Endothelial cell of umbilical vein (primary cell): ENCODE data around the gene SLC12A4. TPM values are rescaled to one million over a fixed set of nuclear protein-coding genes. Genes with fewer than 3 reads are reported as not detected.

Experiments used
- BruUV-seq: library from RNA; stranded (reverse); fragments of 400-500 nt; replicated peaks from 2 replicates; lab custom pipeline; 2021; lab: Mats Ljungman, UMichigan
- CTCF ChIA-PET: fragments of 300-600, 350-600 bp; sonication (Branson Sonifier 250); formaldehyde crosslinking; loops from one replicate; lab custom pipeline; 2021; ENCODE audit warnings: antibody characterized with exemption, inconsistent platforms; lab: Charles Lee
- POLR2A ChIA-PET: fragments of 300-600, 350-600 bp; sonication (Branson Sonifier 250); formaldehyde crosslinking; loops from one replicate; lab custom pipeline; 2021; ENCODE audit warnings: antibody characterized with exemption, inconsistent platforms; lab: Charles Lee
- DNase-seq: peaks from one replicate; pipeline ENCODE4 v3.0.0-alpha.2; 2011; ENCODE audit warnings: low read depth, low spot score
- FAIRE-seq: peaks from 2 replicates; lab custom pipeline; 2011; peaks lifted over from hg19 to GRCh38; lab: Jason Lieb, UNC
- H2AFZ ChIP-seq: 2 replicates; pipeline ENCODE4 v1.6.0; 2012; ENCODE audit warnings: low read depth, low read length, control low read depth, inconsistent platforms
- H3K27ac ChIP-seq: 2 replicates; pipeline ENCODE4 v1.5.1; 2011; ENCODE audit warnings: low read depth, mild to moderate bottlenecking, control low read depth, low read length, moderate library complexity; ENCODE audit not compliant: insufficient read depth
- H3K27me3 ChIP-seq, 2 experiments: 2 replicates each; pipeline versions ENCODE4 v1.6.0 to v1.6.1; 2011; ENCODE audit warnings: low read length in 2 of 2, mixed read lengths in 1 of 2; ENCODE audit not compliant: control insufficient read depth in 2 of 2, insufficient read depth in 2 of 2
- H3K36me3 ChIP-seq, 2 experiments: 2 replicates in 1 of 2; 3 replicates in 1 of 2; pipeline ENCODE4 v1.5.1; 2011; ENCODE audit warnings: low read length in 2 of 2, mild to moderate bottlenecking in 1 of 2, moderate library complexity in 1 of 2; ENCODE audit not compliant: control insufficient read depth in 2 of 2, insufficient read depth in 2 of 2; ENCODE audit errors: extremely low read depth in 1 of 2
- H3K4me1 ChIP-seq: 3 replicates; pipeline ENCODE4 v1.5.1; 2011; ENCODE audit warnings: mild to moderate bottlenecking, low read length; ENCODE audit not compliant: control insufficient read depth, insufficient read depth; ENCODE audit errors: extremely low read depth
- H3K4me2 ChIP-seq: 2 replicates; pipeline ENCODE4 v1.6.1; 2011; ENCODE audit warnings: low read length, control low read depth, mixed read lengths; ENCODE audit not compliant: insufficient read depth
- H3K4me3 ChIP-seq, 3 experiments: fragments of 200-600 bp in 1 of 3; sonication (generic), shearing (Covaris generic) in 1 of 3; replicated peaks in 1 of 3; 2 replicates each; pipeline ENCODE4 v1.5.1; 2011 to 2016; ENCODE audit warnings: control low read depth in 3 of 3, low read length in 3 of 3, mild to moderate bottlenecking in 2 of 3, inconsistent platforms in 1 of 3, low read depth in 1 of 3, moderate library complexity in 1 of 3; ENCODE audit not compliant: insufficient read depth in 1 of 3
- H3K79me2 ChIP-seq: 2 replicates; pipeline ENCODE4 v1.6.0; 2012; ENCODE audit warnings: low read length, inconsistent platforms; ENCODE audit not compliant: control insufficient read depth, insufficient read depth
- H3K9ac ChIP-seq: replicated peaks from 2 replicates; pipeline ENCODE3; 2011; ENCODE audit warnings: low read length, control low read depth; ENCODE audit not compliant: insufficient read depth; ENCODE audit errors: extremely low read depth
- H3K9me1 ChIP-seq: replicated peaks from 3 replicates; pipeline ENCODE4 v1.6.0; 2011; ENCODE audit warnings: mild to moderate bottlenecking, low read length; ENCODE audit not compliant: control insufficient read depth, insufficient read depth; ENCODE audit errors: extremely low read depth
- H3K9me3 ChIP-seq: replicated peaks from 2 replicates; pipeline ENCODE4 v1.5.1; 2012; ENCODE audit warnings: low read length, inconsistent platforms; ENCODE audit not compliant: control insufficient read depth, insufficient read depth
- H4K20me1 ChIP-seq: replicated peaks from 2 replicates; pipeline ENCODE3; 2011; ENCODE audit warnings: mild to moderate bottlenecking, low read length; ENCODE audit not compliant: control insufficient read depth, insufficient read depth; ENCODE audit errors: extremely low read depth
- CTCF ChIP-seq, 2 donors: IDR thresholded peaks; 1 replicate in 1 of 2; 2 replicates in 1 of 2; pipeline ENCODE4 v1.5.1; 2011; ENCODE audit warnings: low read length in 2 of 2, mild to moderate bottlenecking in 2 of 2, moderate library complexity in 2 of 2, control low read depth in 1 of 2, inconsistent platforms in 1 of 2, low read depth in 1 of 2; ENCODE audit not compliant: insufficient read depth in 1 of 2; ENCODE audit errors: extremely low read depth in 1 of 2
- EZH2 ChIP-seq: IDR thresholded peaks from 2 replicates; pipeline ENCODE4 v1.6.1; 2012; ENCODE audit warnings: borderline replicate concordance, low read depth, mild to moderate bottlenecking, moderate library complexity, low read length, inconsistent platforms; ENCODE audit not compliant: severe bottlenecking
- GATA2 ChIP-seq: IDR thresholded peaks from 2 replicates; pipeline ENCODE4 v1.7.0; 2011; ENCODE audit warnings: low read depth, mild to moderate bottlenecking, moderate library complexity, mixed read lengths, low read length; ENCODE audit not compliant: insufficient read length, insufficient read depth
- JUN ChIP-seq: IDR thresholded peaks from 2 replicates; pipeline ENCODE4 v1.6.1; 2011; ENCODE audit warnings: borderline replicate concordance, low read depth; ENCODE audit not compliant: insufficient read length, insufficient read depth
- MAX ChIP-seq: IDR thresholded peaks from 2 replicates; pipeline ENCODE4 v1.6.1; 2011; ENCODE audit not compliant: insufficient read depth, insufficient read length
- MYC ChIP-seq: IDR thresholded peaks from one replicate; pipeline ENCODE4 v1.6.1; 2011; ENCODE audit warnings: mild to moderate bottlenecking, low read depth, low read length
- POLR2A ChIP-seq: IDR thresholded peaks from 2 replicates; pipeline ENCODE4 v1.6.1; 2012; ENCODE audit warnings: low read depth, mild to moderate bottlenecking, control low read depth, low read length
- dilution Hi-C: fragments of 300-500 bp; cut with MboI; formaldehyde crosslinking; loops from one replicate; pipeline ENCODE4 v1.15.0; 2019; ENCODE audit warnings: low sequenced_read_pairs; ENCODE audit not compliant: extremely low pct_ligation_motif_present
- intact Hi-C: fragments of 100-400 bp; cut with micrococcal nuclease; formaldehyde crosslinking; loops from one replicate; pipeline ENCODE4 v1.10.0; 2022
- polyA plus RNA-seq, 4 experiments: library from polyadenylated mRNA; depleted of rRNA in 3 of 4; stranded (reverse) in 3 of 4; unstranded in 1 of 4; fragments of >200 nt; gene quantifications; 2 replicates each; pipeline versions ENCODE4 v1.2.1 to v1.2.3, GENCODE V29; 2011 to 2012; ENCODE audit warnings: missing spikeins in 1 of 4
- total RNA-seq: library from RNA; stranded (reverse); gene quantifications from 2 replicates; pipeline ENCODE4 v1.2.3, GENCODE V29; 2021

Gene SLC12A4
- total and polyA plus RNA-seq, 2 donors (not counting 3 experiments of a cell fraction or from before 2014, with no cell fraction given), result 110 to 114 TPM

GRCh38 chr16:67909056-67909742 lies 59.2 kb downstream of the SLC12A4 start:
- H2AFZ ChIP-seq, result no peak overlapping the region
- TF ChIP-seq JUN (no peak), CTCF (IDR thresholded peaks at IDR 0.05; ENCODE audit: extremely low read depth in 1 of 2, insufficient read depth in 1 of 2, low read depth in 1 of 2, low read length in 2 of 2) (no peak), POLR2A (no peak), MAX (no peak), MYC (no peak), EZH2 (no peak), GATA2 (no peak)
- H3K36me3 ChIP-seq, result peaks cover 3 to 15% of the 10 kb centered on the region in 2 experiments
- H4K20me1 ChIP-seq, result no peaks in the 10 kb centered on the region
- intact Hi-C loops, result loop anchor here (10.0 kb wide), 1 partner anchor 594 kb away; no protein-coding TSS in a partner anchor
- ChIA-PET CTCF (interaction anchor here (0.6 to 1.5 kb wide), 3 partner anchors 16 to 236 kb away, joined by 3 to 4 read pairs (median 3); partner anchors contain the start of gene PSKH1), POLR2A (no interaction called here)
- H3K27ac ChIP-seq, result no peak overlapping the region
- no peak overlapping the region for H3K4me3 ChIP-seq
- FAIRE-seq (no peak), DNase-seq (no peak)
- no peak overlapping the region for H3K4me2 ChIP-seq
- no peaks in the 10 kb centered on the region for H3K4me1 ChIP-seq
- H3K79me2 ChIP-seq, result no peaks in the 10 kb centered on the region
- no peaks in the 10 kb centered on the region for H3K9me3 ChIP-seq
- H3K9me1 ChIP-seq, result no peaks in the 10 kb centered on the region
- dilution Hi-C loops, result loop anchor here (25.0 kb wide), 1 partner anchor 222 kb away; no protein-coding TSS in a partner anchor
- no peaks in the 10 kb centered on the region for H3K27me3 ChIP-seq
- no peak overlapping the region for H3K9ac ChIP-seq
- no TSS peak for BruUV-seq
